Astrocyte (in vitro differentiated cells and primary cell): ENCODE data around the gene OR5V1. TPM values are rescaled to one million over a fixed set of nuclear protein-coding genes. Genes with fewer than 3 reads are reported as not detected.

Experiments used
- DNase-seq: peaks from one replicate; pipeline ENCODE4 v3.0.0-alpha.2; 2010; ENCODE audit warnings: low read depth
- FAIRE-seq: peaks from 2 replicates; lab custom pipeline; 2011; peaks lifted over from hg19 to GRCh38; lab: Jason Lieb, UNC
- H2AFZ ChIP-seq: 2 replicates; pipeline ENCODE4 v1.6.0; 2012; ENCODE audit warnings: low read depth, low read length, inconsistent platforms
- H3K27ac ChIP-seq: 2 replicates; pipeline ENCODE4 v1.5.1; 2011; ENCODE audit warnings: low read depth, low read length, inconsistent platforms
- H3K27me3 ChIP-seq: 2 replicates; pipeline ENCODE4 v1.6.0; 2011; ENCODE audit warnings: low read length, inconsistent platforms; ENCODE audit not compliant: insufficient read depth
- H3K36me3 ChIP-seq: 2 replicates; pipeline ENCODE4 v1.5.1; 2011; ENCODE audit warnings: low read length, inconsistent platforms; ENCODE audit not compliant: insufficient read depth
- H3K4me1 ChIP-seq: 2 replicates; pipeline ENCODE4 v1.5.1; 2011; ENCODE audit warnings: low read length, inconsistent platforms; ENCODE audit not compliant: insufficient read depth
- H3K4me2 ChIP-seq: 2 replicates; pipeline ENCODE4 v1.6.0; 2012; ENCODE audit warnings: low read length, inconsistent platforms
- H3K4me3 ChIP-seq: 2 replicates; pipeline ENCODE4 v1.5.1; 2011; ENCODE audit warnings: low read depth, mild to moderate bottlenecking, low read length, inconsistent platforms; ENCODE audit not compliant: insufficient read depth
- H3K79me2 ChIP-seq: 2 replicates; pipeline ENCODE4 v1.6.0; 2012; ENCODE audit warnings: mild to moderate bottlenecking, low read length, inconsistent platforms; ENCODE audit not compliant: insufficient read depth
- H3K9ac ChIP-seq: 2 replicates; pipeline ENCODE4 v1.6.0; 2012; ENCODE audit warnings: mild to moderate bottlenecking, low read length, inconsistent platforms
- H3K9me3 ChIP-seq: 2 replicates; pipeline ENCODE4 v1.5.1; 2012; ENCODE audit warnings: low read depth, mild to moderate bottlenecking, low read length, inconsistent platforms; ENCODE audit not compliant: insufficient read depth
- H4K20me1 ChIP-seq: 2 replicates; pipeline ENCODE4 v1.6.0; 2012; ENCODE audit warnings: low read length, inconsistent platforms; ENCODE audit not compliant: insufficient read depth
- H3K27ac Mint-ChIP-seq: one replicate; pipeline ENCODE4 v1.8.0; 2021; ENCODE audit warnings: mild to moderate bottlenecking, mixed read lengths; ENCODE audit not compliant: unreplicated experiment
- H3K27me3 Mint-ChIP-seq: one replicate; pipeline ENCODE4 v1.8.0; 2021; ENCODE audit warnings: low read depth, mixed read lengths; ENCODE audit not compliant: unreplicated experiment
- H3K36me3 Mint-ChIP-seq: one replicate; pipeline ENCODE4 v1.8.0; 2021; ENCODE audit warnings: low read depth, mixed read lengths; ENCODE audit not compliant: unreplicated experiment
- H3K4me1 Mint-ChIP-seq: one replicate; pipeline ENCODE4 v1.8.0; 2021; ENCODE audit warnings: low read depth, mixed read lengths; ENCODE audit not compliant: unreplicated experiment
- H3K4me3 Mint-ChIP-seq: one replicate; pipeline ENCODE4 v1.8.0; 2021; ENCODE audit warnings: mild to moderate bottlenecking, moderate library complexity, mixed read lengths; ENCODE audit not compliant: unreplicated experiment
- H3K9me3 Mint-ChIP-seq: one replicate; pipeline ENCODE4 v1.8.0; 2021; ENCODE audit warnings: mild to moderate bottlenecking, mixed read lengths; ENCODE audit not compliant: unreplicated experiment
- EZH2 ChIP-seq: IDR thresholded peaks from 2 replicates; pipeline ENCODE4 v1.6.1; 2012; ENCODE audit warnings: mild to moderate bottlenecking, low read length, inconsistent platforms; ENCODE audit not compliant: insufficient read depth
- total RNA-seq: library from RNA; stranded (reverse); gene quantifications from 2 replicates; pipeline ENCODE4 v1.2.1, GENCODE V29; 2021
- TF ChIP-seq, protein P1 (sequence below): IDR thresholded peaks from 2 replicates; pipeline ENCODE4 v1.5.1; 2011; ENCODE audit warnings: low read depth, mild to moderate bottlenecking, inconsistent platforms, low read length, moderate library complexity; ENCODE audit not compliant: insufficient read depth

OR5V1 gene
- total RNA-seq, 1 donor from 2014 or later: not detected

DNA sequence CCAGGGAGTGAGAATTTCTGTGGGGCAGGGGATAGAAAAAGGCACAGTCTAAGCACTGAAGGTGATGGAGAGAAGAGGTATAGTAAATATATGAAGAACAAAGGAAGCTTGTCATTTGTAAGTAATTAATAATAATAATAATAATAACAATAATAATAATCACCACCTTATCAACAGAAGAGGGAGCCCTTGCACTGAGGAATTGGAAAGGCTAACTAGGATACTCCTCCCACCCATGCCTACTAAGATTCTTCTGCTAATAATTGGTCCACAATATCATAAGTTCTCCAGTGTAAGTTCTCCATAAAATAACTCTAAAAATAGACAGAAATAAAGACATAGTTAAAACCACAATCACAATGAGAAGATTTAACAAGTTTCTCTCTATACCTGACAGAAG, 7.3 kb upstream of the OR5V1 start:
- no peak overlapping the region for H3K4me3 Mint-ChIP-seq
- H3K9ac ChIP-seq: no peak overlapping the region
- H3K27me3 ChIP-seq: no peaks in the 10 kb centered on the region
- H3K36me3 Mint-ChIP-seq: no peaks in the 10 kb centered on the region
- peak overlapping the region; percentile 35 for H3K27ac Mint-ChIP-seq
- no peak overlapping the region for H3K27ac ChIP-seq
- no peaks in the 10 kb centered on the region for H3K27me3 Mint-ChIP-seq
- H3K4me1 ChIP-seq: no peaks in the 10 kb centered on the region
- no peak overlapping the region for H3K4me2 ChIP-seq
- H3K4me3 ChIP-seq: no peak overlapping the region
- FAIRE-seq (no peak), DNase-seq (no peak)
- H4K20me1 ChIP-seq: no peaks in the 10 kb centered on the region
- H3K4me1 Mint-ChIP-seq: peaks cover 2% of the 10 kb centered on the region
- no peaks in the 10 kb centered on the region for H3K79me2 ChIP-seq
- TF ChIP-seq, protein P1, sequence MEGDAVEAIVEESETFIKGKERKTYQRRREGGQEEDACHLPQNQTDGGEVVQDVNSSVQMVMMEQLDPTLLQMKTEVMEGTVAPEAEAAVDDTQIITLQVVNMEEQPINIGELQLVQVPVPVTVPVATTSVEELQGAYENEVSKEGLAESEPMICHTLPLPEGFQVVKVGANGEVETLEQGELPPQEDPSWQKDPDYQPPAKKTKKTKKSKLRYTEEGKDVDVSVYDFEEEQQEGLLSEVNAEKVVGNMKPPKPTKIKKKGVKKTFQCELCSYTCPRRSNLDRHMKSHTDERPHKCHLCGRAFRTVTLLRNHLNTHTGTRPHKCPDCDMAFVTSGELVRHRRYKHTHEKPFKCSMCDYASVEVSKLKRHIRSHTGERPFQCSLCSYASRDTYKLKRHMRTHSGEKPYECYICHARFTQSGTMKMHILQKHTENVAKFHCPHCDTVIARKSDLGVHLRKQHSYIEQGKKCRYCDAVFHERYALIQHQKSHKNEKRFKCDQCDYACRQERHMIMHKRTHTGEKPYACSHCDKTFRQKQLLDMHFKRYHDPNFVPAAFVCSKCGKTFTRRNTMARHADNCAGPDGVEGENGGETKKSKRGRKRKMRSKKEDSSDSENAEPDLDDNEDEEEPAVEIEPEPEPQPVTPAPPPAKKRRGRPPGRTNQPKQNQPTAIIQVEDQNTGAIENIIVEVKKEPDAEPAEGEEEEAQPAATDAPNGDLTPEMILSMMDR: no peak
- no peak for TF ChIP-seq EZH2
- no peaks in the 10 kb centered on the region for H3K36me3 ChIP-seq
- no peak overlapping the region for H2AFZ ChIP-seq
- H3K9me3 ChIP-seq: peaks cover 3% of the 10 kb centered on the region
- no peaks in the 10 kb centered on the region for H3K9me3 Mint-ChIP-seq

DNA sequence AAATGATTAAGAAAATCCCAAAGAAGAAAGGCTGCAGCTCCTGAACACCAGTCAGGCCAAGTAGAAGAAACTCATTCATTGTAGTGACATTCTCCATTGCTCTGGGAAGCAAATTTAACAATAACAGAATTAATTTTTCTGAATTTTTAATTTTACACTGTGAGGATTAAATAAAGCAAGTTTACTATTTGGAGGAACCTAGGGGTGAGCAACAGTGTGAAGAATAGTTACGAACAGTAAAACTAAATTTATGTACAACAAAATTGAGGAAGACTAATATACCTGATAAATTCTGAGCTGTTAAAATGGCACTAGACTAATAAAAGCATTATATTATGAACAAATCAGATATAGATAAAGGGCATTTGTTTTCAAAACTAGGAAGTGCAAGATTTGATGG, 6.5 kb upstream of the OR5V1 start, which contains the start of gene OR12D3:
Gene OR12D3 (minus strand): TSS at position 101 of the 400 bp plus-strand sequence. CDS start 4 bp downstream, at position 97.
- Histone ChIP-seq H3K27ac (no peak within 1 kb of the TSS), H3K9ac (no peak within 1 kb of the TSS), H3K79me2 (no peaks in the 10 kb centered on the region), H3K4me1 (no peaks in the 10 kb centered on the region), H3K36me3 (no peaks in the 10 kb centered on the region), H4K20me1 (no peaks in the 10 kb centered on the region), H3K4me3 (no peak within 1 kb of the TSS), H3K27me3 (no peaks in the 10 kb centered on the region), H3K9me3 (peaks cover 3% of the 10 kb centered on the region), H3K4me2 (no peak within 1 kb of the TSS), H2AFZ (no peak within 1 kb of the TSS)
- peak within 1 kb of the TSS; percentile 35 for H3K27ac Mint-ChIP-seq
- FAIRE-seq: no peak
- TF ChIP-seq EZH2: no peak
- TF ChIP-seq, protein P1: no peak
- H3K27me3 Mint-ChIP-seq: no peaks in the 10 kb centered on the region
- peaks cover 2% of the 10 kb centered on the region for H3K4me1 Mint-ChIP-seq
- no peak within 1 kb of the TSS for H3K4me3 Mint-ChIP-seq
- no peaks in the 10 kb centered on the region for H3K36me3 Mint-ChIP-seq
- no peaks in the 10 kb centered on the region for H3K9me3 Mint-ChIP-seq
- DNase-seq: no peak

DNA sequence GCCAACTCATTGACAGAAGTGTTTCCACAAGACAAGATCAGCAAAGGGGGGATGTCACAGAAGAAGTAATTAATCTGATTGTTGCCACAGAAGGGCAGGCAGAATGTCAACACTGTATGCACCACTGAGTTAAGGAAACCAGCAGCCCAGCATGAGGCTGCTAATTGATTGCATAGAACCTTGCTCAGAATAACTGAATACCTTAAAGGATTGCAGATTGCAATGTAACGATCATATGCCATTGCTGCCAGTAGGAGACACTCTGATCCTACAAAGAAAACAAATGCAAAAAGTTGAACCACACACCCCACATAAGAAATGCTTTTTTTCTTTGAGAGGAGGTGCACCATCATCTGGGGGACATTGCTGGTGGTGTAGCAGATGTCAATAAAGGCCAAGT, 13.1 kb downstream of the OR5V1 start:
- no peaks in the 10 kb centered on the region for H3K36me3 Mint-ChIP-seq
- no peak overlapping the region for H3K4me3 Mint-ChIP-seq
- no peak overlapping the region for H3K27ac Mint-ChIP-seq
- no peaks in the 10 kb centered on the region for H3K4me1 Mint-ChIP-seq
- Histone ChIP-seq H4K20me1 (no peaks in the 10 kb centered on the region), H3K4me2 (no peak overlapping the region), H3K27me3 (no peaks in the 10 kb centered on the region), H3K27ac (no peak overlapping the region), H2AFZ (no peak overlapping the region), H3K4me1 (no peaks in the 10 kb centered on the region), H3K36me3 (no peaks in the 10 kb centered on the region), H3K79me2 (no peaks in the 10 kb centered on the region), H3K9ac (no peak overlapping the region), H3K9me3 (no peaks in the 10 kb centered on the region), H3K4me3 (no peak overlapping the region)
- TF ChIP-seq, protein P1: no peak
- no peak for TF ChIP-seq EZH2
- FAIRE-seq: no peak
- peaks cover 4% of the 10 kb centered on the region for H3K27me3 Mint-ChIP-seq
- DNase-seq: no peak
- peaks cover 11% of the 10 kb centered on the region for H3K9me3 Mint-ChIP-seq
